ENCODE data around the gene EGLN2.
"Not testable (repeated sequence)": the region's sequence is repeated elsewhere in the genome, so short reads cannot be mapped to it uniquely, and the experiment has no call there.

Gene EGLN2

DNA sequence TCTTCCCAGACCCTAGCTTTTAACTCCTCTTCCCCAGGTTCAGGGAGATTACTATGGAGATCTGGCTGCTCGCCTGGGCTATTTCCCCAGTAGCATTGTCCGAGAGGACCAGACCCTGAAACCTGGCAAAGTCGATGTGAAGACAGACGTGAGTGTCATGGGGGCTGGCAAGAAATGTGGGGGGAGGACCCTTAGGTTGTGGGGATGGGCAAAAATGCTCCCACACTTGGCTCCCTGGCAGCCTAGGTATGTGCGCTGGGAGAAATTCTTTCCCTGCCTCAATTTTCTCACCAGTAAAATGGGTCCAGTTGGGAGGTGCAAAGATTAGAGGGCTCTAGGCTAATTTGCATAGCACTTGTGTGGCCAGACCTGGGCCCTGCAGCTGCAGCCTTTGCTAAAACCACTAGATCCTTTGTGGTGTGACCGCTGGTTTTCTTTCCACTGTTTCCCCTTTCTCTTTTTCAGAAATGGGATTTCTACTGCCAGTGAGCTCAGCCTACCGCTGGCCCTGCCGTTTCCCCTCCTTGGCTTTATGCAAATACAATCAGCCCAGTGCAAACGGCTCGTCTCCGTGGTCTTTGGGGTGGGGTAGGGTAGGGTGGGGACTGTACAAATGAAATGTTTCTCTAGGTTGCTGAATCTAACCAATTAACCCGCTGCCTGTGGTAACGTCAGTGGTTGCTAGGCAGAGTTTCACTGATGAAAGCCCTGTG lies 21.9 kb upstream of the EGLN2 start:
- DNase-seq, result peak; percentile 93 to 94

DNA sequence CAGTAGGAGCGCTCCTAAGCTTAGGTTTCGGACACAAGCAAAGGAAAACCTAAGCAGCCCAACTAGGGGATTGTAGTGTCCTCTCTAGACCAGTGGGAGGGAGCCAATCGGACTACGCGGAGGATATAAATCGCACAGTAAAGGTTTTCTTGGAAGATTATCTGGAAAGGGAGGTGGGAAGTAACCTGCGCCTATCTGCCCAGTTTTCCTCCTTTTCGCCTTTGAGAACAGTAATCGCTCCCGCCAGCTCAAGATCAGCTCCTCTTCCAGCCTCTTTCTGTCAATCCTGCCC lies 21.4 kb upstream of the EGLN2 start:
- DNase-seq, result no peak

GRCh38 chr19:40777937-40778705 lies 20.9 kb upstream of the EGLN2 start, which contains the start of gene RAB4B:
Gene RAB4B, plus strand, starts transcription at chr19:40778247. Its CDS starts 129 bp downstream, at chr19:40778376.
- DNase-seq, result peak; percentile 100

DNA sequence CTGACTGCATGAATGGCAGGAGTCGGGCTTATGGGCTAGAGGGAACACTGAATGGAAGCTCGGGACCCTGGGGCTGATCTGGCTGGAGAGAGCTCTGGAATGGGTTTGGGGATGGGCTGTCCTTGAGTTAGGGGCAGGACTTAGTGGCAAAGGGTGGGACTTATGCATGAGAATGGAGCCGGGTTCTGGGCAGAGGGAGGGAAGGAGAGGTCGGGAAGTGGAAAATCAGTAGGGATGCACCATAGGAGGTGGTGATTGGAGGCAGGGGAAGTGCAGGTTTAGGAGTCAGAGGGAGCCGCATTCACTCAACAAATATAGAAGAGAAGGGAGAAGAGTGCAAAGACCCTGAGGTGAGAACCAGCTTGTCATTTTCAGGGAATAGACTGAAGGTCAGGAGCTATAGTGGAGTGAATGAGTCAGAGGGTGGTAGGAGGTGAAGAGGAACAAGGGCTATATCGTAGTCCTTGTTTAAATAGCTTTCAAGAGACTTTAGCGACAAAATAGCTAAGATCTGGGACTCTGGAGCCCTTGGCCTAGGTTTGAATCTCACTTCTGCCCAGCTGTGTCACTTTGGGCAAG lies 20.2 kb upstream of the EGLN2 start:
- no peak for DNase-seq

- no peak for DNase-seq
Observed at GRCh38 chr19:40780582-40780981, 18.4 kb upstream of the EGLN2 start.

DNA sequence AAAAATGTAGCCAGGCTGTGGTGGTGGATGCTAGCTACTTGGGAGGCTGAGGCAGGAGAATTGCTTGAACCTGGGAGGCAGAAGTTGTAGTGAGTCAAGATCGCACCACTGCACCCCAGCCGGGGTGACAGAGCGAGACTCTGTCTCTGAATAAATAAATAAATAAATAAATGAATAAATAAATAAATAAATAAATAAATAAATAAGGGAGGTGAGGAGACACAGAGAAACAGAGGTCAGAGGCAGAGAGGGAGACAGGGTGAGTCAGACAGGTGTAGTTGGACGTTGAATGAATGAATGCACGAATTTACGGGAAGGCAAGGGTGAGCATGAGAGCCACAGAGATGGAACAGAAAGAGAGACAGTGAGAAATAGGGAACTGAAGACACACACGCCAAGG lies 17.9 kb upstream of the EGLN2 start:
- no peak for DNase-seq

- no peak for DNase-seq
Observed at GRCh38 chr19:40783711-40784110, 15.3 kb upstream of the EGLN2 start.

DNA sequence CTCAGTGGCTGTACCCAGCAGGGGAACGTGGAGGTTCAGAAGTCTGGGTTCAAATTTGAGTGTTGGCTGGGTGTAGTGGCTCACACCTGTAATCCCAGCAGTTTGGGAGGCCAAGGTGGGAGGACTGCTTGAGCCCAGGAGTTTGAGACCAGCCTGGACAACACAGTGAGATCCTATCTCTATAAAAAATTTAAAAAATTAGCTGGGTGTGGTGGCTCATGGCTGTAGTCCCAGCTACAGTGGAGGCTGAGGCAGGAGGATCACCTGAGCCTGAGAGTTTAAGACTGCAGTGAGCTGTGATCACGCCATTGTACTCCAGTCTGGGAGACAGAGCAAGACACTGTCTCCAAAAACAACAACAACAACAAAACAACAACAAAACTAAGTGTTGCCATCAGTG lies 14.8 kb upstream of the EGLN2 start:
- not testable (repeated sequence) for DNase-seq

DNA sequence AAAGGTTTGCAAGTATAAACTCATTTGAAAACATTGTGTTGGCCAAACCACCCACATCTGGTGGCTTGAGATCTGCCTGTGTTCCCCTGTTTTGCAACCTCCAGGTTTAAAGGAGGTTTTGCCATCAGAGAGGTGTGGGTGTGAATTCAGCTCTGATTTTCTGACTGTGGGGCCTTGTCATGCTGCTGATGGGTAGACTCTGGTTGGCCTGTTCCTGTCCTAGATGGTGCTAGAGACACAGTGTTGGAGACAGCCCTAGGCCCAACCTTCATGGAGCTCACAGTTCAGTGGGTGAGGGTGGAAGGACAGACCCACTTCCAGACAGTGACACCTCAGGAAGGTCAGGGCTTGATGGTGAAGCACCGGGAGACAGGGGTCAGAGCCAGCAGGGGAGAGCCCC lies 13.5 kb upstream of the EGLN2 start:
- no peak for DNase-seq

GRCh38 chr19:40786060-40787037 lies 12.6 kb upstream of the EGLN2 start:
- DNase-seq, result no peak

GRCh38 chr19:40791349-40791748 lies 7.6 kb upstream of the EGLN2 start:
- no peak for DNase-seq

DNA sequence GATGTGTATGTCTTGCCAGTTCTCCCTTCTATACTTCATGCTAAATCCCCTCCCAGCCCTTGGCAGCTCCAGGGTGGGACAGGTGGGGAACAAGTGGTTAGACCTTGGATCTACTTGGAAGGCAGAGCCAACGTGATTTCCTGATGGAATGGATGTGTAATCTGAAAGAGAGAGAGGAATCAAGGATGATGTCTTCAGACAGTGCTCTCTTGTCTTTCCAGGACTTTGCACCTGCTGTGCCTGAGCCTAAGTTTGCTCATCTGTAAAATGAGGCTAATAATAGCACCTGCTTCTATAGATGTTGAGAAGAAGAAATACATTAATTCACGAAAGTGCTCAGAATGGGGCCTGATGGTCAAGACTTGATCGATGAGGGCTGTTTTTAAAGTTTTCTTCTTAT lies 7.0 kb upstream of the EGLN2 start:
- DNase-seq, result no peak

DNA sequence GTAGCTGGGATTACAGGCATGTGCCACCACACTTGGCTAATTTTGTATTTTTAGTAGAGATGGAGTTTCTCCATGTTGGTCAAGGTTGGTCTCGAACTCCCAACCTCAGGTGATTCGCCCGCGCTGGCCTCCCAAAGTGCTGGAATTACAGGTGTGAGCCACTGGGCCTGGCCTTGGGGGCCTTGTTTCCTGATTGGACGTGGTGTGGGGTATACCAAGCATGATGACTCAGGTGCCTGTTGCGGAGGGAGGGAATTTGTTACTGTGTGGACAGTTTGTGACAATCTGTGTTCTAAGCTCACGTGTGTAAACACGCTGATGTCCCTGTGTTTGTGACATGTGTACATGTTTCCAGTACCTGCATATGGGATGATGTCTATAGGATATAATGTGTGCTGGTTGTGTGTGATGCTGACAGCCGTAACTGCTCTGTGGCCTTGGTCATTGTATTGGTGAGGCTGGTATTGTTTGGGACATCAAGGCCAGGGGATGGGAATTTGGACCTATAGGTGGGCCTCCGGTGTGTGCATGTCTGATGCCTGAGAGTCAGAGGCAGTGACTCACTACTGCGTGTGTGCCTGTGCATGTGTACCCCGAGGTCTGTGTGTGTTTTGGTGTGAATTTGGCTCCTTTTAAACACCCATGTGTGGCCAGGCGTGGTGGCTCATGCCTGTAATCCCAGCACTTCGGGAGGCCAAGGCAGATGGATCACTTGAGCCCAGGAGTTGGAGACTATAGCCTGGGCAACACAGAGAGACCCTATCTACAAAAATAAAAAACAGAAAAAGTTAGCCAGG lies 1.6 kb upstream of the EGLN2 start:
- no peak for DNase-seq

DNA sequence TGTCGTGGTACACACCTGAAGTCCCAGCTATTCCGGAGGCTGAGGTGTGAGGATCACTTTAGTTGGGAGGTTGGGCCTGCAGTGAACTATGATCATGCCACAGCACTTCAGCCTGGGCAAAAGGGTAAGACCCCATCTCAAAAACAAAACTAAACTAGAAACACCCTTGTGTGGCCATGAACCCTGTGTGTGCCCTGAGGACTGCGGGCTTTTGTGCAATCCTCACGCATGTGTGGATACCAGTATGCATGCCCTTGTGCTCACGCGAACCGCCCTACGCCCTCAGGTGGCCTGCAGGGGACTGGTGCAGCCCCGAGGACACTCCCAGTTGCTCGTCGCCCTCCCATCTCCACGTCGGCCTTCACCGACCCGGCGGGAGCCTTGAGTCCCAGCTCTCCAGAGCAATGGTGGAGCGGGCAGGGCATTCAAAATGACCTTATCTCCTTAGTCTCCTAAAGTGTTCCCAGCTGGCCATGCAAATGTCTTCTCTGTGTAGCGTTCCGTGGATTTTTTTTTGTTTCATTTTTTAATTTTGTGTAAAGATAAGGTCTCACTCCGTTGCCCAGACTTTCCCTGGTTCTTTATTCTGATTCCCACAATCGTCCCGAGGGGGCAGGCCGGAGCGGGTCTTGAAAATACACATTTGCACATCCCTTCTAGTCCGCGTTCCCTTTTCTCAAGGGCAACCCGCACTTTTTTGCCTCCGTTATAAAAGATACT lies 868 bp upstream of the EGLN2 start:
- peak; percentile 75 to 82 for DNase-seq

DNA sequence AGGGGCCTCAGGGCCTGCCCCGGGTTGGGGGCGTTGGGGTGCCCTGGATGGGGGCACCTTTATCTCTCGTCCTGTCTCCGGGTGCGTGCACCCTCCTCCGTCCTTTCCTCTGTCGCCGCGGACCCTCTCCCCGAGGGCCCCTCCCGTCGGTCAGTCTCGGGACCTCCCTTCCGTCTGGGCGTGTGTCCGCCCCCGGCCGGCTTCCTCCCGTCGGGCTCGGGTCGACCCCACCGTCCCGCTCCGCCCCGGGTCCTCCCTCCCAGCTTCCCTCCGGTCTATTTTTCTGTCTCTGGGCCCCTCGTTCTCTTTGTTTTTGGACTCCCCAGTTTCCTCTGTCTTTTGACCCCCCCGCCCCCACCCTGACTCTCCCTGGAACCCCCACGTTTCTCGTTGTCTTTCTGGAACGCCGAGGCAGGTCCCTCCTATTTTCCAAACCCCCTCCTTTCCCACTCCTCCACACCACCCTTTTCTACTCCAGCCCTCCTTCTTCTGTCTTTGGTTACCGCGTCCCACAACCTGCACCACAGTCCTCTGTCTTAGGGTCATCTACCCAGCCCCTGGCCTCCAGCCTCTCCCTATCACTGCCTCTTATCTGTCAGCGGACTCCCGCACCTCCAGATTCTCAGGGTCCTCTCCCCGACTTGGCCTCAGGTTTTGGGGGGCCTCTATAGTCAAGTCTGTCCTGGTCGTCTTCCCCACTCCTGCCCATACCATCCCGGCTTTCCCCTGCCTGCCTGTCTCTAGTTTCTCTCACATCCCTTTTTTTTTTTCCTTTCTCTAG lies 757 bp downstream of the EGLN2 start:
- no peak for DNase-seq

DNA sequence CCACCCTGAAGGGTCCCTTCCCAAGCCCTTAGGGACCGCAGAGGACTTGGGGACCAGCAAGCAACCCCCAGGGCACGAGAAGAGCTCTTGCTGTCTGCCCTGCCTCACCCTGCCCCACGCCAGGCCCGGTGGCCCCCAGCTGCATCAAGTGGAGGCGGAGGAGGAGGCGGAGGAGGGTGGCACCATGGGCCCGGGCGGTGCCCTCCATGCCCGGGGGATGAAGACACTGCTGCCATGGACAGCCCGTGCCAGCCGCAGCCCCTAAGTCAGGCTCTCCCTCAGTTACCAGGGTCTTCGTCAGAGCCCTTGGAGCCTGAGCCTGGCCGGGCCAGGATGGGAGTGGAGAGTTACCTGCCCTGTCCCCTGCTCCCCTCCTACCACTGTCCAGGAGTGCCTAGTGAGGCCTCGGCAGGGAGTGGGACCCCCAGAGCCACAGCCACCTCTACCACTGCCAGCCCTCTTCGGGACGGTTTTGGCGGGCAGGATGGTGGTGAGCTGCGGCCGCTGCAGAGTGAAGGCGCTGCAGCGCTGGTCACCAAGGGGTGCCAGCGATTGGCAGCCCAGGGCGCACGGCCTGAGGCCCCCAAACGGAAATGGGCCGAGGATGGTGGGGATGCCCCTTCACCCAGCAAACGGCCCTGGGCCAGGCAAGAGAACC lies 1.5 kb downstream of the EGLN2 start:
- no peak for DNase-seq

DNA sequence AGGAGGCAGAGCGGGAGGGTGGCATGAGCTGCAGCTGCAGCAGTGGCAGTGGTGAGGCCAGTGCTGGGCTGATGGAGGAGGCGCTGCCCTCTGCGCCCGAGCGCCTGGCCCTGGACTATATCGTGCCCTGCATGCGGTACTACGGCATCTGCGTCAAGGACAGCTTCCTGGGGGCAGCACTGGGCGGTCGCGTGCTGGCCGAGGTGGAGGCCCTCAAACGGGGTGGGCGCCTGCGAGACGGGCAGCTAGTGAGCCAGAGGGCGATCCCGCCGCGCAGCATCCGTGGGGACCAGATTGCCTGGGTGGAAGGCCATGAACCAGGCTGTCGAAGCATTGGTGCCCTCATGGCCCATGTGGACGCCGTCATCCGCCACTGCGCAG lies 2.0 kb downstream of the EGLN2 start:
- DNase-seq, result no peak

DNA sequence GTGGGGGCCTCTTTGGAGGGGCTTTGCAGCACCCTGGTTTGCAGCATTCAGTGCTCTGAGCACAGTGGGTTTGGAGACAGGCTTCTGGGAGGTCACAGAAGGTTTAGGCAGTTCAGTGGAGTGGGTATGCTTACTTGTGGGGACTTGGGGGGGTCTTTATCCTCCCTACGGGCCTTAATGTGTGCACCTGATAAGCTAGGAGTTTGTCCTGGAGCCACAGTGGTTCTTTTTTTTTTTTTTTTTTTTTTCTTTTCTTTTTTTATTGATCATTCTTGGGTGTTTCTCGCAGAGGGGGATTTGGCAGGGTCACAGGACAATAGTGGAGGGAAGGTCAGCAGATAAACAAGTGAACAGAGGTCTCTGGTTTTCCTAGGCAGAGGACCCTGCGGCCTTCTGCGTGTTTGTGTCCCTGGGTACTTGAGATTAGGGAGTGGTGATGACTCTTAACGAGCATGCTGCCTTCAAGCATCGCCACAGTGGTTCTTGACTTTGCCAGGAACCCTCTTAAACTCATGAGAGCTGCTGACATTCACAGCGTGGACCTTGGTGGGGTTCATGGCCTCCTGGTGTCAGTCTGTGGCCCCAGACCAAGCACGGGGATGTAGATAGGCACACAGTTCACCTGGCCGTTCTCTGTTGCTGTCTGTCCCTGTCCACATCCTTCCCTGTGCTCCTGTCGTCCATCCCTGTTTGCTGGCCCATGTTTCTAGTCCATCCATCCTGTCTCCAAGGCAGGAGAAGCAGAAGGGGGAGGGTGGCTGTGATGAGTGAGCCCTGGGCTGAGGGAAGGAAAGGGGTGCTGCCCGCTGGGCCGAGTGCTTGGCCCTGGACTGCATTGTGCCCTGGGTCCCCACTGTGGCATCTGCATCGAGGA lies 2.7 kb downstream of the EGLN2 start:
- DNase-seq, result no peak
